ENCODE measurements around the gene LLGL2.

The LLGL2 gene

GRCh38 chr17:75493476-75494129 is 31.9 kb upstream of the LLGL2 start:
- H3K27me3 ChIP-seq (ENCODE audit: control insufficient read depth, low read length), result no peaks in the 10 kb centered on the region
- no peak overlapping the region for H3K27ac ChIP-seq (ENCODE audit: low read depth, low read length)
- no peak overlapping the region for H3K4me3 ChIP-seq (ENCODE audit: low read length)
- no peak for TF ChIP-seq CTCF (IDR thresholded peaks at IDR 0.05; ENCODE audit: low read depth, low read length, poor library complexity, severe bottlenecking)
- no peak for TF ChIP-seq EZH2phosphoT487 (IDR thresholded peaks at IDR 0.05; ENCODE audit: borderline replicate concordance, low read length)
- peaks cover 10% of the 10 kb centered on the region for H3K4me1 ChIP-seq (ENCODE audit: control insufficient read depth, low read length)
- H3K79me2 ChIP-seq (ENCODE audit: control insufficient read depth, low read length), result no peaks in the 10 kb centered on the region
- H3F3A ChIP-seq (ENCODE audit: control insufficient read depth, insufficient read depth), result no peaks in the 10 kb centered on the region
- H3K9me3 ChIP-seq (ENCODE audit: control insufficient read depth, insufficient read depth, low read length), result no peaks in the 10 kb centered on the region
- H3K36me3 ChIP-seq (ENCODE audit: control insufficient read depth, low read length), result peaks cover 8% of the 10 kb centered on the region
- no peaks in the 10 kb centered on the region for H3K9me2 ChIP-seq (replicated peaks; ENCODE audit: control insufficient read depth, low read length)
- H3K4me2 ChIP-seq (ENCODE audit: low read length), result no peak overlapping the region
- H4K20me1 ChIP-seq (ENCODE audit: control insufficient read depth, insufficient read depth, low read depth, low read length), result no peaks in the 10 kb centered on the region

DNA sequence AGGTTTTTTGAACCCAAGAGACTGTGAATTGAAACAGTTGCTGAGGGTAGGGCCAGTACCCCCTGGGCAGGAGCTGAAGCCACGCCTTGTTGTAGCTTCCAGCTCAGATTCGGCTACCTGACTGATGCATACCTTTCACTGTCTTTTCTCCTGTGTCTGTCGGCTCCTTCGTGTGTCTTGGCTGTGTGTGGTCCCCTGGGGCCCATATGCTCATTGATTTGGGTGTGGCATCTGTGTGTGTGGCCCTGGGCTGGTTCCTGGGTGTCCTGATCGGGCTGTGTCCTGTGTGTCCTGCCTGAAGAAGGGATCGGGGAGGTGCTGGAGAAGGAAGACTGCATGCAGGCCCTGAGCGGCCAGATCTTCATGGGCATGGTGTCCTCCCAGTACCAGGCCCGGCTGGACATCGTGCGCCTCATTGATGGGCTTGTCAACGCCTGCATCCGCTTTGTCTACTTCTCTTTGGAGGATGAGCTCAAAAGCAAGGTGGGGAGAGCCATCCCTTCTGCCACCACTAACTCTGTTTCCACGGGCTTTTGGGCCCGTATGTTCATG is 31.1 kb upstream of the LLGL2 start:
- H3K4me1 ChIP-seq (ENCODE audit: control insufficient read depth, low read length), result peaks cover 10% of the 10 kb centered on the region
- no peaks in the 10 kb centered on the region for H3K79me2 ChIP-seq (ENCODE audit: control insufficient read depth, low read length)
- H3K4me3 ChIP-seq (ENCODE audit: low read length), result no peak overlapping the region
- no peaks in the 10 kb centered on the region for H3K9me3 ChIP-seq (ENCODE audit: control insufficient read depth, insufficient read depth, low read length)
- no peaks in the 10 kb centered on the region for H3K27me3 ChIP-seq (ENCODE audit: control insufficient read depth, low read length)
- no peak overlapping the region for H3K4me2 ChIP-seq (ENCODE audit: low read length)
- no peaks in the 10 kb centered on the region for H3K9me2 ChIP-seq (replicated peaks; ENCODE audit: control insufficient read depth, low read length)
- H3F3A ChIP-seq (ENCODE audit: control insufficient read depth, insufficient read depth), result no peaks in the 10 kb centered on the region
- TF ChIP-seq CTCF (IDR thresholded peaks at IDR 0.05; ENCODE audit: low read depth, low read length, poor library complexity, severe bottlenecking), result no peak
- TF ChIP-seq EZH2phosphoT487 (IDR thresholded peaks at IDR 0.05; ENCODE audit: borderline replicate concordance, low read length), result no peak
- H4K20me1 ChIP-seq (ENCODE audit: control insufficient read depth, insufficient read depth, low read depth, low read length), result no peaks in the 10 kb centered on the region
- no peak overlapping the region for H3K27ac ChIP-seq (ENCODE audit: low read depth, low read length)
- peaks cover 8% of the 10 kb centered on the region; the same call in 1 of the 2 replicates for H3K36me3 ChIP-seq (ENCODE audit: control insufficient read depth, low read length)

- H3K27ac ChIP-seq (ENCODE audit: low read depth, low read length), result no peak overlapping the region
- no peak overlapping the region for H3K4me2 ChIP-seq (ENCODE audit: low read length)
- peaks cover 8% of the 10 kb centered on the region; the same call in 1 of the 2 replicates for H3K36me3 ChIP-seq (ENCODE audit: control insufficient read depth, low read length)
- peaks cover 1% of the 10 kb centered on the region for H3K4me1 ChIP-seq (ENCODE audit: control insufficient read depth, low read length)
- TF ChIP-seq EZH2phosphoT487 (IDR thresholded peaks at IDR 0.05; ENCODE audit: borderline replicate concordance, low read length) (no peak), CTCF (IDR thresholded peaks at IDR 0.05; ENCODE audit: low read depth, low read length, poor library complexity, severe bottlenecking) (no peak)
- no peaks in the 10 kb centered on the region for H3F3A ChIP-seq (ENCODE audit: control insufficient read depth, insufficient read depth)
- no peak overlapping the region for H3K4me3 ChIP-seq (ENCODE audit: low read length)
- no peaks in the 10 kb centered on the region for H4K20me1 ChIP-seq (ENCODE audit: control insufficient read depth, insufficient read depth, low read depth, low read length)
- no peaks in the 10 kb centered on the region for H3K9me3 ChIP-seq (ENCODE audit: control insufficient read depth, insufficient read depth, low read length)
- no peaks in the 10 kb centered on the region for H3K27me3 ChIP-seq (ENCODE audit: control insufficient read depth, low read length)
- no peaks in the 10 kb centered on the region for H3K9me2 ChIP-seq (replicated peaks; ENCODE audit: control insufficient read depth, low read length)
- no peaks in the 10 kb centered on the region for H3K79me2 ChIP-seq (ENCODE audit: control insufficient read depth, low read length)
Measured at GRCh38 chr17:75496005-75496404, 29.5 kb upstream of the LLGL2 start.
